GM23338 (cell line): ENCODE data around the gene EGF. TPM values are rescaled to one million over a fixed set of nuclear protein-coding genes. Genes with fewer than 3 reads are reported as not detected.

Experiments
- ATAC-seq: fragments of 200-7000 bp; cut with Tn5 transposase; 3 replicates; pipeline ENCODE4 v1.9.1; 2020
- DNase-seq: peaks from one replicate; pipeline ENCODE4 v3.0.0-alpha.2; 2015; ENCODE audit warnings: low spot score
- H2AFZ ChIP-seq: fragments of 200-600 bp; sonication (generic); 2 replicates; pipeline ENCODE4 v1.8.0; 2016; ENCODE audit warnings: antibody characterized with exemption, mild to moderate bottlenecking, moderate library complexity
- H3F3A ChIP-seq: fragments of 200-600 bp; sonication (generic); replicated peaks from 2 replicates; pipeline ENCODE4 v1.8.0; 2017; ENCODE audit warnings: antibody characterized with exemption, mixed run types, low read depth
- H3K27ac ChIP-seq: fragments of 200-600 bp; sonication (generic); 2 replicates; pipeline ENCODE4 v1.6.1; 2016; ENCODE audit warnings: low read depth
- H3K27me3 ChIP-seq: fragments of 200-600 bp; sonication (generic); 2 replicates; pipeline ENCODE4 v1.8.0; 2016; ENCODE audit warnings: mild to moderate bottlenecking, mixed run types, moderate library complexity; ENCODE audit not compliant: insufficient read depth
- H3K36me3 ChIP-seq: fragments of 200-600 bp; sonication (generic); 2 replicates; pipeline ENCODE4 v1.8.0; 2016; ENCODE audit warnings: mild to moderate bottlenecking; ENCODE audit not compliant: insufficient read depth
- H3K4me1 ChIP-seq: fragments of 200-600 bp; sonication (generic); 2 replicates; pipeline ENCODE4 v1.8.0; 2016; ENCODE audit warnings: mild to moderate bottlenecking, moderate library complexity; ENCODE audit not compliant: insufficient read depth
- H3K4me2 ChIP-seq: fragments of 200-600 bp; sonication (generic); 2 replicates; pipeline ENCODE4 v1.7.1; 2017; ENCODE audit warnings: mixed run types
- H3K4me3 ChIP-seq: fragments of 200-600 bp; sonication (generic); 2 replicates; pipeline ENCODE4 v1.6.1; 2016; ENCODE audit warnings: mixed run types
- H3K79me2 ChIP-seq: fragments of 200-600 bp; sonication (generic); replicated peaks from 2 replicates; pipeline ENCODE4 v1.8.0; 2017; ENCODE audit warnings: mild to moderate bottlenecking; ENCODE audit not compliant: insufficient read depth
- H3K9me2 ChIP-seq: fragments of 200-600 bp; sonication (generic); 2 replicates; pipeline ENCODE4 v1.8.0; 2017; ENCODE audit not compliant: insufficient read depth
- H4K20me1 ChIP-seq: fragments of 200-600 bp; sonication (generic); replicated peaks from 2 replicates; pipeline ENCODE4 v1.8.0; 2017; ENCODE audit warnings: mild to moderate bottlenecking; ENCODE audit not compliant: insufficient read depth
- H3K27ac Mint-ChIP-seq: 2 replicates; pipeline ENCODE4 v1.8.0; 2020; ENCODE audit warnings: inconsistent platforms, mild to moderate bottlenecking, moderate library complexity, mixed read lengths
- H3K27me3 Mint-ChIP-seq: 3 replicates; pipeline ENCODE4 v1.8.0; 2022; ENCODE audit warnings: low read depth, mild to moderate bottlenecking, moderate library complexity, mixed read lengths, inconsistent platforms; ENCODE audit not compliant: insufficient read depth, poor library complexity
- H3K36me3 Mint-ChIP-seq: 3 replicates; pipeline ENCODE4 v1.8.0; 2021; ENCODE audit warnings: low read depth, mild to moderate bottlenecking, inconsistent platforms, moderate library complexity, mixed read lengths
- H3K4me1 Mint-ChIP-seq: 3 replicates; pipeline ENCODE4 v1.8.0; 2020; ENCODE audit warnings: mild to moderate bottlenecking, inconsistent platforms, mixed read lengths
- H3K4me3 Mint-ChIP-seq: 3 replicates; pipeline ENCODE4 v1.8.0; 2021; ENCODE audit warnings: moderate library complexity, mild to moderate bottlenecking, inconsistent platforms, mixed read lengths
- H3K9me3 Mint-ChIP-seq: 3 replicates; pipeline ENCODE4 v1.8.0; 2020; ENCODE audit warnings: moderate library complexity, mild to moderate bottlenecking, inconsistent platforms, mixed read lengths
- CREB1 ChIP-seq: fragments of 250-450 bp; sonication (Bioruptor Pico); IDR thresholded peaks from 2 replicates; pipeline ENCODE4 v1.5.0; 2020; ENCODE audit warnings: low read depth, mild to moderate bottlenecking, moderate library complexity
- CTCF ChIP-seq, 2 experiments: fragments of 200-600 bp in 1 of 2; sonication (generic) in 1 of 2; conservative IDR thresholded peaks; 2 replicates each; pipeline versions ENCODE4 v1.5.1 to v1.6.1; 2016 to 2017; ENCODE audit warnings: antibody characterized with exemption in 2 of 2, low read depth in 2 of 2, mild to moderate bottlenecking in 2 of 2, moderate library complexity in 1 of 2
- ETS1 ChIP-seq: IDR thresholded peaks from 2 replicates; pipeline ENCODE4 v1.6.1; 2016; ENCODE audit warnings: antibody characterized with exemption
- EZH2 ChIP-seq: fragments of 200-600 bp; sonication (generic); IDR thresholded peaks from one replicate; pipeline ENCODE4 v1.8.0; 2017; ENCODE audit warnings: antibody characterized with exemption, mild to moderate bottlenecking, low read depth; ENCODE audit not compliant: unreplicated experiment
- JUNB ChIP-seq: IDR thresholded peaks from one replicate; pipeline ENCODE4 v1.6.1; 2016; ENCODE audit warnings: antibody characterized with exemption; ENCODE audit not compliant: unreplicated experiment
- NANOG ChIP-seq: IDR thresholded peaks from 2 replicates; pipeline ENCODE4 v1.6.1; 2016; ENCODE audit warnings: antibody characterized with exemption, borderline replicate concordance
- POLR2AphosphoS5 ChIP-seq: IDR thresholded peaks from 2 replicates; pipeline ENCODE4 v1.6.1; 2016; ENCODE audit warnings: antibody characterized with exemption, low read depth
- REST ChIP-seq: IDR thresholded peaks from one replicate; pipeline ENCODE4 v1.6.1; 2018; ENCODE audit warnings: antibody characterized with exemption; ENCODE audit not compliant: unreplicated experiment
- ZNF331 ChIP-seq: fragments of 250-450 bp; sonication (Bioruptor Pico); IDR thresholded peaks from 2 replicates; pipeline ENCODE4 v1.5.0; 2020; ENCODE audit warnings: low read depth, mild to moderate bottlenecking, moderate library complexity
- ZNF462 ChIP-seq: fragments of 250-450 bp; sonication (Bioruptor Pico); IDR thresholded peaks from 2 replicates; pipeline ENCODE4 v1.5.0; 2020; ENCODE audit warnings: mild to moderate bottlenecking, moderate library complexity
- polyA plus RNA-seq: library from polyadenylated mRNA; unstranded; fragments of >200 nt; fragmentation: Nextera tagmentation; extraction: Ambion mirVana; gene quantifications from 2 replicates; pipeline ENCODE4 v1.2.1, GENCODE V29; 2016
- total RNA-seq: library from RNA; depleted of rRNA; stranded (reverse); fragments of >200 nt; shearing (Covaris generic); gene quantifications from 2 replicates; pipeline ENCODE4 v1.2.3, GENCODE V29; 2014

The EGF gene
- total and polyA plus RNA-seq, 2 experiments from 2014 or later = 1.4 to 3.0 TPM

GRCh38 chr4:109993116-109993515 lies 80.4 kb downstream of the EGF start:
- H3K27ac ChIP-seq = no peak overlapping the region
- H3K9me2 ChIP-seq = no peaks in the 10 kb centered on the region
- H3K27me3 ChIP-seq = no peaks in the 10 kb centered on the region
- H3K9me3 Mint-ChIP-seq = no peaks in the 10 kb centered on the region
- H3F3A ChIP-seq = no peaks in the 10 kb centered on the region
- no peak for TF ChIP-seq REST
- no peak overlapping the region for H3K4me3 ChIP-seq
- no peak for ATAC-seq
- H3K4me1 ChIP-seq = no peaks in the 10 kb centered on the region
- H3K79me2 ChIP-seq = no peaks in the 10 kb centered on the region
- no peaks in the 10 kb centered on the region for H3K27me3 Mint-ChIP-seq
- H3K4me3 Mint-ChIP-seq = no peak overlapping the region
- no peak overlapping the region for H3K27ac Mint-ChIP-seq
- no peaks in the 10 kb centered on the region for H3K36me3 Mint-ChIP-seq
- H3K36me3 ChIP-seq = no peaks in the 10 kb centered on the region
- H4K20me1 ChIP-seq = no peaks in the 10 kb centered on the region
- no peaks in the 10 kb centered on the region for H3K4me1 Mint-ChIP-seq
- no peak overlapping the region for H3K4me2 ChIP-seq
- no peak overlapping the region for H2AFZ ChIP-seq
- DNase-seq = no peak

- no peaks in the 10 kb centered on the region for H3K4me1 ChIP-seq
- no peaks in the 10 kb centered on the region for H3K27me3 ChIP-seq
- H3K36me3 ChIP-seq = no peaks in the 10 kb centered on the region
- ATAC-seq (no peak), DNase-seq (no peak)
- H3K4me1 Mint-ChIP-seq = no peaks in the 10 kb centered on the region
- no peaks in the 10 kb centered on the region for H4K20me1 ChIP-seq
- no peak overlapping the region for H3K4me3 ChIP-seq
- no peaks in the 10 kb centered on the region for H3F3A ChIP-seq
- no peak overlapping the region for H3K4me3 Mint-ChIP-seq
- no peaks in the 10 kb centered on the region for H3K27me3 Mint-ChIP-seq
- no peaks in the 10 kb centered on the region for H3K9me2 ChIP-seq
- no peaks in the 10 kb centered on the region for H3K79me2 ChIP-seq
- no peak overlapping the region for H3K27ac Mint-ChIP-seq
- H3K4me2 ChIP-seq = no peak overlapping the region
- no peak overlapping the region for H3K27ac ChIP-seq
- H3K9me3 Mint-ChIP-seq = no peaks in the 10 kb centered on the region
- H3K36me3 Mint-ChIP-seq = no peaks in the 10 kb centered on the region
- H2AFZ ChIP-seq = no peak overlapping the region
- TF ChIP-seq ZNF331 = no peak
- TF ChIP-seq POLR2AphosphoS5 = no peak
- TF ChIP-seq EZH2 = no peak
- TF ChIP-seq ETS1 = no peak
- no peak for TF ChIP-seq CREB1
- TF ChIP-seq NANOG = no peak
- no peak for TF ChIP-seq CTCF (conservative IDR thresholded peaks at IDR 0.05; ENCODE audit: low read depth in 2 of 2)
- TF ChIP-seq ZNF462 (CRISPR knock-in tag) = no peak
- no peak for TF ChIP-seq JUNB
Observed at GRCh38 chr4:109994415-109994827, 81.7 kb downstream of the EGF start.
